GM18505 (cell line): ENCODE measurements around the gene DRAM2.

Source experiments
- ATAC-seq: cut with Tn5 transposase; IDR thresholded peaks from one replicate; pipeline ENCODE4 v1.9.1; 2021; ENCODE audit not compliant: unreplicated experiment
- POLR2A ChIP-seq: IDR thresholded peaks from 4 replicates; pipeline ENCODE4 v1.6.1; 2011; ENCODE audit warnings: borderline replicate concordance; ENCODE audit not compliant: insufficient read depth, insufficient read length; ENCODE audit errors: extremely low read depth

DRAM2 gene

DNA sequence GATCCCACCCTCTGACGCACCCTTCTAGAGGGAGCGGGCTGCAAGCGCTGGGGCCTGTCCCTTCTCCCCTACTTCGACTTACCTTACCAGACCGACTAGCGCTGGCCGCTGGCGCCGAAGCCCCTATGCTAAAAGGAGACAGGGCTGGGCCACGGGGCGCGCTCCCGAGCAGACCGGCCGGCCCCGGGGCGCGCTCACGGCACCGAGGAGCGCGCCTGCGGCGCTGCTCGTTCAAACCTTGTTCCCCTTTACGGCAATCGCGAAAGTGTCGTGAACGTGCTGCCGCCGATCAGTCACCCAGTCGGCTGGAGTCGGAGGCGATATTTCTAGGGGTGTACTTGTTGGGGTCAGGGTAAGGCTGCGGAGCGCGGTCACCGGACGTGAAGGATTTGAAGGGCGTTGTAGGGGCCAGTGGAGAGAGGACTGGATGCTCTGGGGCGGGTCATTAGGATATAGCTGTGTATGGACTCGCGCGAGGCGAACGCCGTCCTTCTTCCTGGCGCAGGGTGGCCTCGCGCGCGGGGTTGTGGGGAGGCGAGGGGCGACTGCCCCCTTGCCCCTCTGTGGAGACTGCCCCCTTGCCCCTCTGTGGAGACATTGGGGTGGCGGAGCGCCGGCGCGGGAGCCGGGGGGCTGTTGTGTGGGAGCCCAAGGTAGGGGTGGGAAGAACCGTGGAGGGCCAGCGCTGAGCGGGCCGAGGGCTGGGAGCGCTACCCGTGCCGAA is at the start of gene DRAM2, which contains the start of gene CEPT1:
Gene DRAM2, minus strand, starts transcription at position 138 of the 724 bp plus-strand sequence. CDS start 8,539 bp downstream, outside the sequence.
Gene CEPT1, plus strand, starts transcription at position 268 of the 724 bp plus-strand sequence. CDS start 7,492 bp downstream, outside the sequence.
- peak; percentile 96 for TF ChIP-seq POLR2A
- peak; percentile 71 for ATAC-seq

DNA sequence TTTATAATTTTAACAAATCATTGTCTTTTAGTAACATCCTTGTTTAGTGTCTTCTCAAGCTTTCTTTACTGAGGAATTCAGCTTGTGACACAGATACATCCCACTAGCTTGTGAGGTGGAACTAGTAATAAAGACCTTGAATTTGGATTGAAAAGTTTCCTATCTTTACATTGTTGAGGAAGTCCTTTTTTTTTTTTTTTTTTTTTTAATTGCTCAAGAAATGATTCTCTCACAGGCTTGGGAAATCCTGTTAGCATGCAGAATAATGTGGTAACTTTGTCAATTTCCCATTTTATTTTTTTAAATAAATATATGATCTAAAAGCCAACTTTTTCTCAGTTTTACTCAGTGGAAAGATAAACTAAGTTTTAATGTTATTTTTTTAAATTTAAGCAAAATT is 44.8 kb upstream of the DRAM2 start:
- TF ChIP-seq POLR2A: no peak
- no peak for ATAC-seq

DNA sequence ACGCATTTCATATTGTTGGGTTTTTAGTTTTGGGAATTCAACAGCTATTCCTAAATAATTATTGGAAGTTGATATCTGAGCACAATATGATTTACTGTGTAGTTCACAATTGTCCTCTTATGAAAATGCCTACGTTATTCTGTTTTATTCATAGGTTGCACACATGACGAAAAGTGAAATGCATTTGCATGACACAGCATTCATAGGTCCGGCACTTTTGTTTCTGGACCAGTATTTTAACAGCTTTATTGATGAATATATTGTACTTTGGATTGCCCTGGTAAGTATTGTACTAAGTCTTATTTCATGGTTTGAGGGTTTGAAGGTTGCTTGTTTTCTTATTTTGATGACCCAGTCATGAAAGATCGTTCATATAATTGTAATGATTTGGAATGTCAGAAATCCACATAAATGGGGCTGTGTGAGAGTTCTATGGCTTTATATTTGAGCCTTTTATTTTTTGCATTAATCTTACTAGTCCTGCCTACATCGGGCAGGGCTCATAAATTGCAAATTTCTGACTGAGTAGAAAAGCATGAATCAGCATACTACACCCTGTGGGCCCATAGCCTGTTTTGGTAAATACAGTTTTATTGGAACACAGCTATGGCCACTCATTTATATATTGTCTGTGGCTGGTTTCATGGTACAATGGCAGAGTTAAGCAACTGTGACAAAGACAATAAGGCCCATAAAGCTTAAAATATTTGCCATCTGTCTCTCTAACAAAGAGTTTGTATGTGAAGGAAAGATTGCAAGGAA is 43.6 kb upstream of the DRAM2 start:
- no peak for TF ChIP-seq POLR2A
- no peak for ATAC-seq

DNA sequence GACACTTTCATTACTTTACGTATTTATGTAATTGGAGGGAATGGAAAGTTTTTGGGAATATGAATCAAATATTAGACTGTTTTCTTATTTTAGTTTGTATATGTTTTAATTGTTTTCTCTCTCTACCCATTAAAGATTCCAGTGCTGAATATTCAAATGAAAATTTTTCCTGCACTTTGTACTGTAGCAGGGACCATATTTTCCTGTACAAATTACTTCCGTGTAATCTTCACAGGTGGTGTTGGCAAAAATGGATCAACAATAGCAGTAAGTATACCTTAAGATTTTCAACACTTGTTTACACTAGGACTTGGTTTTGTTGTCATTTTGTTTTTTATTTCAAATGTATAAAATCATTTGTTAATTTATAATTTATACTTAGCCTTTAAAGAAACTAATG is 42.2 kb upstream of the DRAM2 start:
- no peak for TF ChIP-seq POLR2A
- ATAC-seq: no peak

DNA sequence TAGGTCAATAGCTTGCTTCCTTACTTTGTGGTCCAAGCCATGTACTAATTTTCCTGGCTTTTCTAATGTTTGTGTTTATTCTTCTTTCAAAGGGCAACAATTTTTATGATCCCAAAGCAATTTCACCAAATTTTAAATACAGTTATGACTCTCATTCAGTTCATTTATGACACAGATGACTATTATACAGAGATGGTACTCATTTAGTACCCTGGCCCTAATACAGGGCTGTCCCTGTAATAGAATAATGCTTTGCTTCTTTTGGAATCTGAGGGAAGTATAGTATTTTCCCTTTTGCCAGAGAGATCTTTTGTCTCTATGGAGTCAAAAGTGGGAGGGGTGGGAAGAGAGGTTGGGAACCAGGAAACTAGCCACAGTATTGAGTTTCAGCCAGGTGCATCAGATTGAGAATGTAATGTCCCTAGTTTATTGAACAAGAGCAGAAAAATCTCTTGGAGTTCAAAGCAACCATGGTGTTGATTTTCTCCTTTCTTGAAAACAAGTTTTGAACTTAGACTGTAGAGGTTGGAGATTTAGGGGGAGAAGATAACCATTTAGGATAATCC is 40.2 kb upstream of the DRAM2 start:
- no peak for ATAC-seq

DNA sequence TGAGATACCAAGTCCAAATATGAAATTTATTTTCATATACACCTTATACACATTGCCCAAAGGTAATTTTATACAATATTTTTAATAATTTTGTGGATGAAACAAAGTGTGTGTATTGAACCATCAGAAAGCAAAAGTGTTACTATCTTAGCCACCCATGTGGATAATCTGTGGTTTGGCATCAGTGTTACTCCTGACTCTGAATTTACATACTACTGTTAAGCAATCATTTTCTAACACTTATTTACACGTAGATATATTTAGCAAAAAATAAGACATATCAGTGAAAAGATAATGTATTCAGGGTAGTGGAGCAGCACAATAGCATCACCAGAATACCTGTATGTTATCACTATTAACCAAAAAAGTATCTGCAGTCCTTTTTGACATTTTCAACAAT is 36.8 kb upstream of the DRAM2 start:
- peak; percentile 55 for ATAC-seq
- TF ChIP-seq POLR2A: no peak

More for the DNA sequence above, 40.2 kb upstream of the DRAM2 start:
- no peak for TF ChIP-seq POLR2A

DNA sequence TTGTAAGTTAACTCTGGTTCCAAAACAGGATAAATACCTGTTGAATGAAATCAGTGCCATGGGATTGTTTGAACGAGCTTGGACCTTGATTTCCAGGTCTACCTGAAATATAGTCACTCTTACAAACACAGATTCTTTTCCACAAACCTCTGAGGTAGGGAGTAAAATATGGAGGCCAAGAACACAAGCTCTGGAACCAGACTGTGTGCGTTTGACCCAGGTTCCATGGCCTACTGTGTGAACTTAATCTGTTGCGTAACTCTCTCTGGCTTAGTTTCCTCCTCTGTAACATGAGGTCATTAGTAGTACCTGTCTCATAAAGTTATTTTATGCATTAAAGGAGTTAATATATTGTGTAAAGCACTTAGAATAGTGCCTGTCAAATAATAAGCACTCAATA is 35.5 kb upstream of the DRAM2 start:
- no peak for ATAC-seq

DNA sequence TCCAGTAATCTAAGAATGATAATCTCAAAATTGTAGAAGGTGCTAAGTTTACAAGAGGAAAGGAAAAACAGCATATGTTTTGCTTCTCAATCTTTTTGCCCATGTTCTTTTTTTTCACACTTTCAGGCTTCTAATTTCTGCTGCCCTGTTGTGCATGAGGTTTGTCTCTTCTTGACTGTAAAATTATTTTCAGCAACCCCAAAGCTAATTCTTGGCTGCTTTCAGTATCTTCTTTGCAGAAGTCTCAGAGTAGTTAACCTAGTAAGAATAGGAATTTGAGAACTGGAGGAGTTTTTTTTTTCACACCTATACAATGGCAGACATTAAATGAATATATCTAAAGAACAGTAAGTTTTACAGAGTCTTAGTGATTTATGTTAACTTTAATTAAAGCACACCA is 34.2 kb upstream of the DRAM2 start:
- ATAC-seq: no peak
- TF ChIP-seq POLR2A: no peak

More for the DNA sequence above, 35.5 kb upstream of the DRAM2 start:
- TF ChIP-seq POLR2A: no peak

DNA sequence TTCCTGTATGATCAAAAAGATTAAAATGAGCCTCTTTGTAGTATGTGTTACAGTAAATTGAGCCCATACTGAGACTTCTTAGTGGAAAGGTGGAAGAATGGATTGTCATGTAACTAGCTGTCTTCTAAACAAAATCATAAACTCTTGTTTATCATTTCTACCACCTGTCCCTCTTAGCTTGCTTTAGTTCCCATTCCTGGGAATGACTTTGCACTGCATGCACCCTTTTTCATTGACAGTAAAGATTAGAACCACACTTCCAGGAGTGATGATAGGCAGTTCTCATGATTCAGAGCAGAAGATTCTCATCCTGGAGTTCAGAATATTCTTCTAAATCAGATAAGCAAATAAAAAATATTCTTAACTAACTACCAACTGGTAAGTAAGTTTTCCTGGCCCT is 32.6 kb upstream of the DRAM2 start:
- ATAC-seq: no peak
- TF ChIP-seq POLR2A: no peak

DNA sequence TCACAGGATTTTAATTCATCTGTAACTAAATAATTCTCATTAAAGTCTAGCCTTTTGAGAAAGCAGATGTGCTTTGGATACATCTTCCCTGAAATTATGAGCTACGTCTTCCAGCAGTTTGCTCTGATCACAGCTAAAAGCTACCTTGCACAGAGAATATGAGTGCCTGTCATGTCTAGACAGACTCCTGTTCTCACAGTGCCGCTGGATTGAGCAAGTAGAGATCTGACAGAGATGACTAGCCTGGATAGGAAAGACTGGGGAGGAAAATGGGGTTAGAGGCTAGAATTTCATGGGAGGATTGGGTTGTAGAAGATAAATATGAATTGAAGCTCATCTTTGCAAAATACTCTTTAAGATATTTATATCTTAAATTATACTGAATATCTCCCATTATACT is 24.3 kb upstream of the DRAM2 start:
- no peak for TF ChIP-seq POLR2A
- ATAC-seq: no peak

DNA sequence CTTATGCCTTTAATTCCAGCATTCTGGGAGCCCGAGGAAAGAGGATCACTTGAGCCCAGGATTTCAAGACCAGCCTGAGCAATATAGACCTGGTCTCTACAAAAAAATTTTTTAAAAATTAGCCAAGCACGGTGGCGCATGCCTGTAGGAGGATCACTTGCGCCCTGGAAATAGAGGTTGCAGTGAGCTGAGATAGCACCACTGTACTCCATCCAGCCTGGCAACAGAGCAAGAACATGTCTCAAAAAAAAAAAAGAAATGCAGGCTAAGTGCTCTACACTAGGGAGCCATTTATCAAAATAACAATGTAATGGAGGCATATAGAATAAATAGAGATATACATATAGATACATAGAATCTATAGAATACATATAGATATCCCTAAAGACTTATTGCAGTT is 23.5 kb upstream of the DRAM2 start:
- ATAC-seq: no peak

DNA sequence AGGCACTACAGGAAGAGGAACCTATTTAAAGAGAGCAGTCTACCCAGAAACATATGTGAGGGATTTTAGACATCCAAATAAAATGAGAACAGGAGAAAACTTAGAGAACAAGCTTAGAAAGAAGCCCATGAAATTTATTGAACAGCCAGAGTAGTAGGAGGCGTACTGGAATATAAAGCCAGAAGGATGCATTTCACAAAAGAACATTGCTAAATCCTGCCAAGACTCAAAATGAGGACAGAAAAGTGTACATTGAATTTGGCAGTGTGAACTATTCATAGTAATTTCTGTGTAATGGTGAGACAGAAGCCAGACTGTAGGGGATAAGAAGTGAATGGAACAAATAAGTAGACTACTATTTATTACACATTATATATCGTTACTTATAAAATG is 22.6 kb upstream of the DRAM2 start:
- no peak for TF ChIP-seq POLR2A
- ATAC-seq: no peak

More for the DNA sequence above, 23.5 kb upstream of the DRAM2 start:
- no peak for TF ChIP-seq POLR2A

DNA sequence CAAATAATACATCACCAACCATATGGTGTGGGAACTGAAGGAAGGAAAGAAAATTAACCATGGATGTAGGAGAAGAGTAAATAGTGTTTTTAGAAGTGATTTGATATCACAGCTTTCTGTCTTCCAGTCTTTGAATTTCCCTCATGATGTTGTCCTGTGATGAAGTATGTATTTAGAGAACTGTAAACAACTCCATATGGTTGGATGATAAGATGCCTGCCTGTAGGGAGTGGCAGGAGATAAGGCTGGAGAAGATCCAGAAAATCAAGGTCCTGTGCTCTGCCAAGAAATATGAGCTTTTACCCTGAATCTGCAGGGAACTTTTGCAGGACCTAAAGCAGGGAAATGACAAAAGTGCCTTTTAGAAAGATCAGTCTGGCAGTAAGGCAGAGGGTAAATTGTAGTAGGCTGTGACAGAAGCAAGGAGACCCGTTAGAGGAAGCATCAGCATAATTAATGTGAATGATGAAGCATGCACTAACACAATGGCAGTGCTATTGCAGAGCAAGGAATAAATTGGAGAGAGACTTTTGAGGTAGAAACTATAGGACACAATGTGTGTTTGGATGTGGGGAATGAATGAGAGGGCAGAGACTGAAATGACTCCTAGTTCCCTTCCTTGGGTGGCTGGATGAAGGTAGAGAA is 22.1 kb upstream of the DRAM2 start:
- no peak for ATAC-seq
- no peak for TF ChIP-seq POLR2A
